GM15510 (cell line): Measurements from ENCODE around the gene FKBP10.

ENCODE experiments used
- POLR2A ChIP-seq: IDR thresholded peaks from 3 replicates; pipeline ENCODE4 v1.6.1; 2011; ENCODE audit warnings: borderline replicate concordance; ENCODE audit not compliant: insufficient read length; ENCODE audit errors: extremely low read depth

FKBP10 gene

DNA sequence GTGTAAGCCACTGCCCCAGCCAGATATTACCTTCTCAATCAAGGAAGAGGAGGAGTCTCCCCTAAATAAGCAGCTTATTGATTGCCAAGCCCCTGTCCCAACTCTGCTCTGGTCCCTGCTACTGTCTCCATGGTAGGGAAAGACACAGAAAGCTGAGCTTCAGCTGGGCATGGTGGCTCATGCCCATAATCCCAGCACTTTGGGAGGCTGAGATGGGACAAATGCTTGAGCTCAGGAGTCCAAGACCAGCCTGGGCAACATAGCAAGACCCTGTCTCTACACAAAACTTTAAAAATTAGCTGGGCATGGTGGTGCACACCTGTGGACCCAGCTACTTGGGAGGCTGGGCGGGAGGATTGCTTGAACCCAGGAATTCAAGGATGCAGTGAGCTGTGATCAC lies 32.9 kb upstream of the FKBP10 start:
- TF ChIP-seq POLR2A: no peak

DNA sequence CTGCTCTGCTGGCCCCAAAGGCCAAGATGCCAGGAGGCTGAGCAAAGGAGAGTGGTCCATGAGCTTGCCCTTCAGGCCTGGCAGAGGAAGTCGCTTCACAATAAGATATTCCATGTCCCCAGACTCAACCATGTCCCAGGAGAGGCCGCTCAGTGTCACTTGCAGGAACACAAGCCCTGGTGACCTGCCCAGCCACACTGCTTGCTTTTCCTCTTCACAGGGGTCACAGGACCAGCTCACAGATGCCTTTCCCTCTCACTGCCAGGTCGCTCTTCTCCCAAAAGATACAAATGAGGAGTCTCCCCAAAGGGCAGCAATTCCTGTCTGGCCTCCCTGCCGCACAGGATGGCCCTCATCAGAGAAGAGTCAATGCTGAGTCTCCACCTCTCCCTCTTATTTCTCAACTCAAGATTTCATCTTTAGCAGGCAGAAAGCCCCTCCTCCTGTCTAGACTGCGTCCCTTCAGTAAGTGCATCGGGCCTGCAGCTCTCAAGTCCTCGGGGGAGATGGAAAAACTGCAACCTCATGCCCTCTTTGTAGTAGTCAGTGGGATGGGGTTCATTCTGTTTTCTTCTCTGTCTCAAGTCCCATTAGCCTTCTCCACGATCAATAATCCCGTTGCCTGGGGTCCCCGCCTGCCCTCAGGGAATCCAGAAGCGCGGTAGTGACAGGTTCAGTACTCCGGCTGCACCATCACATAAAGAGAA lies 31.2 kb upstream of the FKBP10 start:
- no peak for TF ChIP-seq POLR2A

DNA sequence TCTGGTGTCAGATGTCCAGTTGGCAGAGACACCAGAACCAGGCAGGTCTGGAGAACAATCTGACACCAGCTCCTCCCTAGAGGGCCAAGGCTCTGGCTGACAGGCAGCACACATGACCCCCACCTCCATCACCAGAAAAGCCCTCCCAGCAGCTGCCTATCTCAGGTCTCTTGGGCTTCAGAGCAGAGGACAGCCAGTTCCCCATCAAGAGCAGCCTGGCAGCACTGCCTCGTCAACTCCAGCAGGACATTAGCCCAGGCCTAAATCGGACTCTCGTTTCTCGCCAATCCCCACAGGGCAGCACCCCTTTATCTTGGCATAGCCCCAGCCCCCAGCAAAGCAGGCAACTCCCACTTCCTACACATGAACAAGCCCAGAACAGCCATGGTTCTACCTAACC lies 30.7 kb upstream of the FKBP10 start:
- TF ChIP-seq POLR2A: no peak

- no peak for TF ChIP-seq POLR2A
Measured at GRCh38 chr17:41784207-41784744, 28.5 kb upstream of the FKBP10 start.

GRCh38 chr17:41785091-41785858 lies 27.5 kb upstream of the FKBP10 start:
- no peak for TF ChIP-seq POLR2A

DNA sequence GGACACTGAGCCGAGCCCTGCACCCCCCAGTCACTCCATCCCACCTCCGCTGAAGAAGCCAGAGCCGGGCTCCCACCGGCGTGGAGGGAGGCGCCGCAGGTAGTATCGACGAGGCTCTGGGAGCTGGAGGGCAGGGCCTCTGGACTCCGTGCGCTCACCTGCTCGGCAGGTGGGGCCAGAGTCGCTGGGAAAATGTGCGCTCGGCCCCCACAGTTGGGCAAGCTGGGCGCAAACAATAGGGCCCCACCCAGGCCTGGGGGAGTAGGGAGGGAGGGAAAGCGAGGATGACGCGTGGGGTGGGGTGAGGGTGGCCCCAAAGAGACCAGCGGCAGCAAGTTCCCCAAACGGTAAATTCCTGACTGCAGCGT lies 27.0 kb upstream of the FKBP10 start:
- no peak for TF ChIP-seq POLR2A

GRCh38 chr17:41786227-41787020 lies 26.4 kb upstream of the FKBP10 start, which contains the start of gene JUP:
TSS of gene JUP (minus strand) at chr17:41786711. CDS start at chr17:41771854, 14,857 bp downstream.
- peak; percentile 31 for TF ChIP-seq POLR2A

DNA sequence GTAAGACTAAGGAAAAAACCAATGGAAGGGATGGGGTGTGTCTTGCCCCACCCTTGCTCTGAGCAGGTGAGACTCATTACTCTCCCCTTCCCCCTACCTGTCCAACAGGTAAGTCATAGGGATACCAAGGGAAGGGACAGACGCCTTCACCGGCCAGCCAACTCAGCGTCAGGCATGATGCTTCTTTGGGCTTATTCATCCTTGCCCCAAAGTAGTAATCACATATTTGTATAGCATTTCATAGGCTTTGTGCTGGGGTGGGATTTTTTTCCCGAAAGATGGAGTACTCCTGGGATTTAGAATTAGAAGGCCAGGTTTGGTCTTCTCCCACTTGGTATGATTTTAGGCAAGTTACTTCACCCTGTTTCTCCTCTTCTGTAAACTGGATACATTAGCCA lies 25.8 kb upstream of the FKBP10 start:
- no peak for TF ChIP-seq POLR2A

GRCh38 chr17:41792845-41793783 lies 19.7 kb upstream of the FKBP10 start:
- no peak for TF ChIP-seq POLR2A

DNA sequence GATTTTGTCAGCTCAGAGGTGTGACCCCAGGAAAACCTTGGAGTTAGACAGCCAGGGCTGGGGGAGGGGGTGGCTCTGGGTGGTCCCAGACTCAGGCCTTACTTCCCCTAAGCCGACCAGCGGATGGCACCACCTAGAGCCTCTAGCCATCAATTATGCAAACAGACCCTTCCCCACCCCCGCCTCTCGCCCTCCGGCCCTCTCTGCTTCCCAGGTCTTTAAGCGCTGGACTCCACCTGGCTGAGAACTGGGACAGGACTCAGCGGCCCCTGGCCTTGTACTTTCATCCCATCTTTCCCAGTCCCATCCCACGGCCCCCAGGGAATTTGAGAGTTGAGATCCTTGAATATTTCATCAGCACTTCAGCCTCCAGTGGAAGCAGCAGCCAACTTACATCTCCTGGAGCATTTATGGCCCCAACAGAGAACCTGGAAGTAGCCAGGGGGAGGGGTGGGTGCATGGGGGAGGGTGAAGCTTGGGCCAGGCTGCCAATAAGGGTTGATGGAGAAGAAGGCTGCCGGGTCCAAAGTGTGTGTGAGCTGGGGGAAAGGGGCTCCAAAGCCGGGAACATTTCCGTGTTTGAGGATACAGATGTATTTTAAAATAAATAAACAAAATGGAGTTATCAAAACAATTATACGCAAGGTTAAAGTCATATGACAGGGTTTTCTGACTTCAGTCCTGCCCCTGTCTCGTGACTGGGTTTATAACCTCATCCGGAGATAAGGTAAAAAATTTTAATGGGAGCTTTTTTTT lies 18.8 kb upstream of the FKBP10 start:
- TF ChIP-seq POLR2A: no peak

DNA sequence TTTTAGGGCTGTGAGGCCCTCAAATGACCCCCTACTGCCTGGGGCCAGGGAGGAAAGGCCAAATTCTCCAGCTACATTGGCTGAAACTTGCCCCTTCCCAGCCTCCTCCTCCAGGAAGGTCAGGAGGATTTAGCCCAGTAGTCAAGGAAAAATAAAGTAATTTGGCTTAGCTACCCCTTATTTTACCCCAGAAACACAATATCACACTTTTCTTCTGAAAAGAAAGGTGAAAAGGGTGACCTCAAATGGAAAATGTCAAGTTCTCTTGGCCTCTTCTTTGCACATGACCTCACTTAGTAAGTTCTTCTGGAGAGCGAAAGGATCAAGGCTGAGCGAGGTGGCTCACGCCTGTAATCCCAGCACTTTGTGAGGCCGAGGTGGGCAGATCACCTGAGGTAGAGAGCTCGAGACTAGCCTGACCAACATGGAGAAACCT lies 18.2 kb upstream of the FKBP10 start:
- no peak for TF ChIP-seq POLR2A

- TF ChIP-seq POLR2A: no peak
Measured at GRCh38 chr17:41796121-41796895, 16.5 kb upstream of the FKBP10 start.
